ENCODE data around the gene TAS1R3. TPM values are rescaled to one million over a fixed set of nuclear protein-coding genes. Genes with fewer than 3 reads are reported as not detected.
"Not testable (repeated sequence)": the region's sequence is repeated elsewhere in the genome, so short reads cannot be mapped to it uniquely, and the experiment has no call there.

The TAS1R3 gene
- total RNA-seq, 1 experiment from 2014 or later, result 1.6 TPM

DNA sequence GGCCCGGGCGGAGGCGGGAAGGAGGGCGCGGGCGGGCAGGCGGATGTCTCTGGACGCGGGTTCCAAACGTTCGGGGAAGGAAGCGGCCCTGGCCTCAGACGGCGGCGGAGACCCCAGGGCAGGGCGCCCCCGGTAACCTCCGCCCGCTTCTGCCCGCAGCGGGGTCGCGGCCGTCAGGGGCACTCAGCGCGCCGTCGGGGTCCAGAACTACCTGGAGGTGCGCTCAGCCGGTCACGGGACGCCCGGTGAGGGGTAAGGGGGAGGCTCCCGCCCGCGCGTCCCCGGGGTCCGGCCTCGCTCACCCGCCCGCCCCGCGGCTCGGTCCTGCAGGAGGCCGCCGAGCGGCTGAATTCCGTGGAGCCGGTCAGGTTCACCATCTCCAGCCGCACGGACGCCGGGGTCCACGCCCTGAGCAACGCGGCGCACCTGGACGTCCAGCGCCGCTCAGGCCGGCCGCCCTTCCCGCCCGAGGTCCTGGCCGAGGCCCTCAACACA, 22.3 kb upstream of the TAS1R3 start:
- no peak for DNase-seq (ENCODE audit: low spot score)

DNA sequence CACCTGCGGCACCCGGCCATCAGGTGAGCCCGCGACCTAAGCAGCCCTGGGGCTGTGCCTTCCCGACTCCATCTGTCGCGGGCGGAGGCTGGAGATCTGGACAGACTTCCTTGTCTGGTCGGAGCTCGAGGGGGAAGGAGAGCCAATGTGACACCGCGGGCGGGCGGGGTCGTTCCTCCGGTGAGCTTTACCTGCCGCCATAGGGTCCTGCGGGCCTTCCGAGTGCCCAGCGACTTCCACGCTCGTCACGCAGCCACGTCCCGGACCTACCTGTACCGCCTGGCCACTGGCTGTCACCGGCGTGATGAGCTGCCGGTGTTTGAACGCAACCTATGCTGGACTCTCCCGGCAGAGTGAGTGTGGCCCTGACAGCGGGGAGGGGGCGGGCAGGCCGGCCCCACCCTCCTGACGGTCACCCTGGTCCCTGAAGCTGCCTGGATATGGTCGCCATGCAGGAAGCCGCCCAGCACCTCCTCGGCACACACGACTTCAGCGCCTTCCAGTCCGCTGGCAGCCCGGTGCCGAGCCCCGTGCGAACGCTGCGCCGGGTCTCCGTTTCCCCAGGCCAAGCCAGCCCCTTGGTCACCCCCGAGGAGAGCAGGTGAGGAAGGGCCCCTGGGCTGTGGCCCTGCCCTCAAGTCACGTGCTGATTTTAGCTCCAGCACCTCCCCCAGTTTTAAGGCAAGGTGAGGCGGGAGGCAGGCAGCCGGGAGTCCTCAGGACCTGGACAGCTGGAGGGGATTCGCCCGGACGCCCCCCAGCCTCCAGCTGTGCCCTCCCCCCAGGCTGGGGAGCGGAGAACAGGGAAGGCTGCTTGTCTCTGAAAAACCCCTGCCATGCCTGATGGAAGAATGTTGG, 21.6 kb upstream of the TAS1R3 start:
- peak; percentile 59 for DNase-seq (ENCODE audit: low spot score)

DNA sequence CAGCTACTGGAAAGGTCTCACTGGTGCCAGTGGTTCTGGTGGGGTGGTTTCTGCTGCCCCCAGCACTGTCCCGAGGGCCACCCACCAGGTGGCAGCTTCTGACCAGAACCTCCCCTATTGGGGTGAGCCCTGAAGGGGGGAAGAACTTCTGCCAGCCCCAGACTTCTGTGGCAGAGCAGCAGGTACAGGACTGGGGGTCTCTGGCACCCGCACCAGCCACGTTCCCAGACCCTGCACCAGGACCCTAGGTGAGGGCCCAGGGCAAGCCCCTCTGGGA, 21.0 kb upstream of the TAS1R3 start:
- DNase-seq (ENCODE audit: low spot score), result no peak

DNA sequence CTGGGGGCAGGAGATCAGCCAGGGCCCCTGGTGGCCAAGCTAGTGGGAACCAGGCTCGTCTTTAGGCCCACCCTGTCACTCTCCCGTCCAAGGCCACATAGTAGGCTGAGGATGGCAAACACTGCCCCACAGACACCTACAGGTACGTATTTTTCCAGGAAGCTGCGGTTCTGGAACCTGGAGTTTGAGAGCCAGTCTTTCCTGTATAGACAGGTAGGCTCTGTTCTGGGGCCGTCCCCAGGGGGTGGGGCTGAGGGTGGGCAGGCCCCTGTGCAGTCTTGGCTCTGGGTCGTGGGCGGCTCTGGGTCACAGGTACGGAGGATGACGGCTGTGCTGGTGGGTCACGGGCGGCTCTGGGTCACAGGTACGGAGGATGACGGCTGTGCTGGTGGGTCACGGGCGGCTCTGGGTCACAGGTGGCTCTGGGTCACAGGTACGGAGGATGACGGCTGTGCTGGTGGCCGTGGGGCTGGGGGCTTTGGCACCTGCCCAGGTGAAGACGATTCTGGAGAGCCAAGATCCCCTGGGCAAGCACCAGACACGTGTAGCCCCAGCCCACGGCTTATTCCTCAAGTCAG, 20.5 kb upstream of the TAS1R3 start:
- DNase-seq (ENCODE audit: low spot score), result peak; percentile 65

DNA sequence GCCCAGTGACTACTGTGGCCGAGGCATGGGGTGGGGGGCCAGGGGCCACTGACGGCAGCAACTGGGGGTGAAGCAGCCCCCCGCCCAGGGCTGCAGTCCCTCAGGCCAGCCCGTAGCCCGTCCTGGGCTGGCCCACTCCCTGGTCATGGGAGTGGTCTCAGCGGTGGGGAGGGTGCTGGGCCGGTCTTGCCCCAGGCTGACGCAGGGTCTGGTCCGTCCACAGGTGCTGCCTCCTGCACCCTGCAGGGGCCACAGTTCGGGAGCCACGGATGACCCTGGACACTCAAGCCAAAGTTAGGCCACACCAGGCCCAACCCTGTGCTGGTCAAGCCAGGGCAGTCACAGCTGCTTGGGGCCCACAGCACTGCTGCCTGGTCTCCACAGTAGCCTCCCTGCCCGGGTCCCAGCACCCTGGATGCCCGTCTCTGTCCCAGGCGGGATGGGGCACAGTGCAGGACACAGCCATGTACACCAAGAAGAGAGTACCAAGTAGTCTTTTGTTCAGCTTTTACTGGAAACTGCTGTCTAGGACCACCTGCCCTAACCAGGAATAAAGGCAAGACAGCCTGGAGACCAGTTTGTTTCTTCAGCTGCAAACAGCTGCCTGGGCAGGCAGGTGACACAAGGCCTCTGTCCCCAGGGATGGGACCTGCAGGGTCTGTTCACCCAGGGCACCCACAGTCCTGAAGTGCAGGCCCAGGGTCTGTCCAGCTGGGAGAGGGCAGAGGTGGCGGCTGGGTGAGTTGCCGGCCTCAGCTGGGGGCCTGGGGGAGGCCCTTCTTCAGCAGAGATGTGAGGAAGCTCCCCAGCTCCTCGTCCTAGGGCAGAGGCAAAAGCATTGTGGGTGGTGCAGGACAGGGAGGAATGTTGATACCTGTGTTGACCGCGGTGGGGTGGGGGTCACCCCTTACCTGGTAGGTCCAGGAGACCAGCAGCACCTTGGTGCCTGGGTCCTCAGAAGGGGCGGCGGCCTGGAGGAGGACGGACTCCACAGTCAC, 19.7 kb upstream of the TAS1R3 start:
- DNase-seq (ENCODE audit: low spot score), result no peak

DNA sequence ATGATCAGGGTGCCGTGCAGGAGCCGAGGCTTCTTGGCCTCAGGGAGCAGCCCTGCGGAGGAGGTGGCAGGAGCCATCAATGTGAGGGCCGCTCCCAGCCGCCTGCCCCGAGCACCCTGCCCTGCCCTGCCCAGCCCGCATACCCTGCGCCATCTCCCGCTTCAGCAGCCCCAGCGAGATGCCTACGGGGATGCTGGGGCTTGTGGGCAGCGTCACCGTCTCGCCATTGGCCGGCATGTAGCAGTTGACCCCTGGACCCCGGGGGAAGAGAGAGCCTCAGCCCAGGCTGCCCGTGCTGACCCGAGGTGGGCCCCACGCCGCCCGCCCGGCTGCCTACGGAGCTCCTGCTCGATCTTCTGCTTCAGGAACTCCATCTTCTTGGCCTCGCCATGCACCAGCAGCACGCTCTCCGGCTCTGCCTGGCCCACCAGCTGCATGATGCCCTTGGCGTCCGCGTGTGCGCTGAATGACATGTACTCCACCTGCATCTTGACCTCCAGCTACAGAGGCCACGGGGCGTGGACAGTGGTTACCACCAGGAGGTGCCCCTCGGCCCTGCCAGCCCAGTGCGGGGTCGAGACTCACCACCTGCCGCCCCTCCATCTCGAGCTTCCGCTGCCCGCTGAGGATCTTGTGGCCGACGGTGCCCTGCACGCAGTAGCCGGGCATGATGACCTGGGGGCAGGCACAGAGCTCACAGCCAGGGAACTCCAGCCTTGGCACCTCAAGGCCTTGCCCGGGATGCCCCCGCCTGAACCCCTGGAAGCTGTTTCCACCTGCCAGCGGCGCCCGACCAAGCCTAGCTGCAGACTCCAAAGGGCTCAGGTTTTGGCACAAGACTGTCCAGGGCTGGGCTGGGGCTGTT, 18.4 kb upstream of the TAS1R3 start:
- no peak for DNase-seq (ENCODE audit: low spot score)

DNA sequence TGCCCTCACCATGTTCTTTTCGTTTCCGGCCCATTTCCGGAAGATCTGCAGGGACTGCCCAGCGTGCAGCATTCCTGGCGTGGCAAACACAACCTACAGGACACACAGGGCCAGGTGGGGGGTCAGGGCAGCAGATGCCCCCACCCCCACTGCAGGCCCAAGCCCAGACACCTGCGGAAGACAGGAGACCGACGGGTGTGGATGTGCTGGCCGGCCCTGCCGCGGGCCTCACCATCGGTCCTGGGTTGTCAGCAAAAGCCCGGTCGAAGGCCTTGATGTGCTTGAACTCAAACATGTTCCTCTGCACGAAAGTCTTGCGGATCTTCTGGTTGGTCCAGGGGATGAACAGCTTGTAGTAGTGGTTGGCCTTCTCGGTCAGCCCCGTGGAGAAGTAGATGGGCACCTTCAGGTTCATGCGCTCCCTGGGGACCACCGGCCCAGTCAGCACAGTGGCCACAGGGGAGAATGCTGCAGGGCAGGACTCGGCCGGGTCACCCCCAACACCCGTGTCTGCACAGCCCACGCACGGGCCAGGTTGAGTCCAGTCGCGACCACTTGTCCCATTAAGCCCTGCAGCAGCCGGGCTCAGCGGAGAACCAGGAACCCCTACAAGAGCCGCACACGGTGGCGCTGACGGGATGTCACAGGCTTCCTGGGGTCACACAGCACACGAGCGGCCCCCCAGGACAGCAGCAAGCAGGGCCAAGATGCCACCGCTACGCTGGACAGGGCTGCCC, 17.4 kb upstream of the TAS1R3 start:
- no peak for DNase-seq (ENCODE audit: low spot score)

DNA sequence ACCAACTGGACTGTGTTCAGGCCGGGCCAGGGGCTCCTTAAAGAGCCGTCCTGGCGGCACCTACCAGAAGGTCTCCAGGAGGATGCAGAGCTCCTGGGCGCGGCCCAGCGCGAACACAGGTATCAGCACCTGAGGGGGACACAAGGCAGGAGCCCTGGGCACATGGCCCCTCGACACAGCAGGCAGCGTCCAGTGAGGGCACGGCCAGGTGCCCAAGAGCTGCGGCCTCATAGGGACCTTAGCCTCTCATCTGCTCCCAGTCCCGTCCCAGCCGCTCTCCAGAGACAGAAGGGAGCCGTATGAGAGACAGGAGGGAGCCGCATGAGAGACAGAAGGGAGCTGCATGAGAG, 16.9 kb upstream of the TAS1R3 start:
- no peak for DNase-seq (ENCODE audit: low spot score)

DNA sequence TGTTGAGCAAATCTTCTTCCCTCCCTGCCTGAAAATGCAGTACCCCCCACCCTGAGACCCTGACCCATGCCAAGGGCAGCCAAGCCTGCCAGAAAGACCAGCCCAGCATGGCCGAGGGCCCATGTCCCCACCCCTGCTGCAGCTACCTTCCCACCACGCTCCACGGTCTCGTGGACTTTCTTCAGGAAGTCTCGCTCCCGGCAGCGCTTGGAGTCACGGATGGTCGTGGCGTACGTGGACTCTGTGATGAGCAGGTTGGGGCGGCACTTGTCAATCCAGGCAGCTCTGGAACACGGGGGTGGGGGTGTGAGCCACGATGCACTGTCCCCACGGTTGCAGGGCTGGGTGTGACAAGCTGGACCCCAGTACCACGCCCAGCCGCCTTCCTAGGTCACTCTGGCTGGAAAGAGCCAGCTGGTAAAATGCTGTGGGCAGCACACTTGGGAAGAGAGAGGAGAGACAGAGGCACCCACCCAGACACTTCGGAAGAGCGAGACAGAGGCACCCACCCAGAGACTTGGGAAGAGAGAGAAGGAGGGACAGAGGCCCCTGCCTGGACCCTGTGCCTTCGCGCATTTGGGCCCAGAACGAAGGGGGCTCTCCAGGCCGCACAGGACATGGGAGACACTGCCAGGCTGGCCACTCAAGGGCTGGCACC, 16.3 kb upstream of the TAS1R3 start:
- DNase-seq (ENCODE audit: low spot score), result no peak

DNA sequence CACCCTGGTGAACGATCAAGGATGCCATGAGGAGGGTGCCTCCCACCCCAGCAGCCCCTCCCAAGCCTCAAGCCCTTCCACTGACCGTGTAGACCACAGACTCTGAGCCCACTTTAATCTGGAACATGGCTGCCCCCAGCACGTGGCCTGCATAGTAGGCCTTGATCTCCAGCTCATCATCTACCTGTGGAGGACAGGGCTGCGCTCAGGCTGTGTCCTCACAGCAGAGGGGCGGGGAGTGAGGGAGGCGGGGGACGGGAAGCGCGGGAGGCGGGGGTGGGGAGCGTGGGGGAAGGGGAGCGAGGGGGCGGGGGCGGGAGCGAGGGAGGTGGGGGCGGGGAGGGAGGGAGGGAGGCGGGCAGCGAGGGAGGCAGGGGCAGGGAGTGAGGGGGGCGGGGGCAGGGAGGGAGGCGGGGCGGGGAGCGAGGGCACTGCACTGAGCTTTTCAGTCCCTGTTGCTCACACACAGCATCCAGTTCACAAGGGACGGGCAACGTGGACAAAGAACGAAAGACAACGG, 15.6 kb upstream of the TAS1R3 start:
- no peak for DNase-seq (ENCODE audit: low spot score)

DNA sequence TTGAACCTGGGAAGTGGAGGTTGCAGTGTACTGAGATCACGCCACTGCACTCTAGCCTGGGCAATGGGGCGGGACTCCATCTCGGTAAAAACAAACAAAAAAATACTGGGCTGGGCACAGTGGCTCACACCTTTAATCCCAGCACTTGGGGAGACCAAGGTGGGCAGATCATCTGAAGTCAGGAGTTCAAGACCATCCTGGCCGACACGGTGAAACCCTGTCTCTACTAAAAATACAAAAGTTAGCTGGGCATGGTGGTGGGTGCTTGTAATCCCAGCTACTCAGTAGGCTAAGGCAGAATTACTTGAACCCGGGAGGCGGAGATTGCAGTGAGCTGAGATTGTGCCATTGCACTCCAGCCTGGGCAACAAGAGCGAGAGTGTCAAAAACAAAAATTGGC, 14.9 kb upstream of the TAS1R3 start:
- not testable (repeated sequence) for DNase-seq (ENCODE audit: low spot score)

DNA sequence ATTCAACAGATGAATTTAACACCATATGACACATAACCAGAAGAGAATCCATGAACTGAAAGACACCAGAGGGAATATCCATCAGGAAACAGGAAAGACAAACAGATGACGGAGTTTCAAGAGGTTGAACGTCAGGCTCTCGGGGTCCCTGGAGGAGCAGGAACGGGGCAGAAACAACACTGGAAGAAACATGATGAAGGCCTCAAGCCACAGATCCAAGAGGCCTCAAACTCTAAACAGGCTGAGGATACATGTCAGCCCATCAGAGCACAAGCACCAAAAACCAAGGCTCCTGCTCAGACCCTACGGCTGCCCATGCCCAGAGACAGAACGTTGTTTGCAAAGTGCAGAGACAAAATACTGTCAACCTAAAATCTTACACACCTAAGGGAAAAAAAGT, 13.7 kb upstream of the TAS1R3 start:
- DNase-seq (ENCODE audit: low spot score), result no peak

DNA sequence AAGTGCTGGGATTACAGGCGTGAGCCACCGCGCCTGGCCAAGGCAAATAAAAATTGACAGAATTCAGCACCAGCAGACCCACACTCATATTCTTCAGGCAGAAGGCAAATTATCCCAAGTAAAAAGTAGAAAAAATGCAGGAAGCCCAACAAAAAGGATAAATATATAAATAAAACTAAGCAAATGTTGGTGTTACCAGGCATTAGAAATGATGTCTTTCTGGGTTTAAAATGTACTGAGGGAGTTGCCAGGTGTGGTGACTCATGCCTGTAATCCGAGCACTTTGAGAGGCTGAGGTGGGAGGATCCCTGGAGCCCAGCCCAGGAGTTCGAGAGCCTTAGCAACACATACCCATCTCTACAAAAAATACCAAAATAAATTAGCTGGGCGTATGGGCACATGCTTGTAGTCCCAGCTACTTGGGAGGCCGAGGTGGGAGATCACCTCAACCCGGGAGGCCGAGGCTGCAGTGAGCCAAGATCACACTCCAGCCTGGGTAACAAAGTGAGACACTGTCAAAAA, 12.9 kb upstream of the TAS1R3 start:
- peak; percentile 83 for DNase-seq (ENCODE audit: low spot score)

DNA sequence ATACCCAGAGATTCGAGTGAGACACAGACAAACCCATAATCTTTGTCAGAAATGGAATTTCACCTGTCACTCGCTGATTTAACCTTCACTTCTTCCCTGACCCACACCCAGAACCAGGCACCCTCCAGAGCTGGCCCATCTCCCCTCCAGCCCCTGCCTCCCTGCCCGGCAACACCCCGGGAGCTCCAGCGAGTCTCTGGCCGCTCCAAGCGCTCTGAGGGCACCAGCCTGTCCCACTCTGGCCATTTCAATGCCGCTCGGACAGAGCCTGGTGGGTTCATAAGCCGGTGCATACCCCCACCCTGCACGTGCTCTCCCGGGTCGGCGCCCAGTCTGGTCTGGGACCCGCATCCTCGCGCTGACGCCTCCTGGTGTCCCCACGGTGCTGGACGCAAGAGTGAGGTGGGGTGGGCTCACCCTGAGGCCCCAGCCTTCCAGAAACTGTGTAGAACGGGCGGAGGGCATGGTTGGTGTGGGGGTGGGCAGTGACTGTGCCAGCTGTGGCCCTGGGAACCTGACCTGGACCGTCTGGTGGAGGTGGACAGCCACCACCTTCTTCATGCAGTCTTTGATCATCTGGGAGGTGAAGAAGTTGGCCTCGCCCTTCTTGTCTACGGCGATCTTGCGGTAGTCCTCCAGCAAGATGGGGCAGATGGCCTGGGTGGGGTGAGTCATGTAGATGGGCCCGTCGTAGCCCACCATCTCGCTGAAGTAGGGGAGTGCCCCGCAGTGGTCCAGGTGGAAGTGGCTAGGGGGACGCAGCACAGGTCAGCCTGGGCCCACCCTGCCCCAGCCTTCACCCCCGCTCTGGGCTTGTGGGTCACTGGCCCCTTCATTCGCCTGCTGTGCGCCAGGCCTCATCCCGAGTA, 12.1 kb upstream of the TAS1R3 start:
- no peak for DNase-seq (ENCODE audit: low spot score)

DNA sequence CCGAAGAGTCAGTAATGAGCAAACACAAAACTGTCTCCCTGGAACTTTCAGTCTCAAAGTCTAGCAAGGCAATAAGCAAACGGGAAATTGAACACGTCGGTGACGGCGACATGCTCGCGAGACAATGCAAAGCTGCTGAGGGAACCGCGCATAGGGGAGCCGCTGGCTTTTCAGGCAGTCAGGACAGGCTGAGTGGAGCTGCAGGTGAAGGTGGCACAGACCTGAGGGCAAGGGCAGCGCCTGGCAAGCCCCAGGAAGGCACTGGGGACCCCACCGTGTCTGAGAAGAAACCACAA, 11.5 kb upstream of the TAS1R3 start:
- no peak for DNase-seq (ENCODE audit: low spot score)

DNA sequence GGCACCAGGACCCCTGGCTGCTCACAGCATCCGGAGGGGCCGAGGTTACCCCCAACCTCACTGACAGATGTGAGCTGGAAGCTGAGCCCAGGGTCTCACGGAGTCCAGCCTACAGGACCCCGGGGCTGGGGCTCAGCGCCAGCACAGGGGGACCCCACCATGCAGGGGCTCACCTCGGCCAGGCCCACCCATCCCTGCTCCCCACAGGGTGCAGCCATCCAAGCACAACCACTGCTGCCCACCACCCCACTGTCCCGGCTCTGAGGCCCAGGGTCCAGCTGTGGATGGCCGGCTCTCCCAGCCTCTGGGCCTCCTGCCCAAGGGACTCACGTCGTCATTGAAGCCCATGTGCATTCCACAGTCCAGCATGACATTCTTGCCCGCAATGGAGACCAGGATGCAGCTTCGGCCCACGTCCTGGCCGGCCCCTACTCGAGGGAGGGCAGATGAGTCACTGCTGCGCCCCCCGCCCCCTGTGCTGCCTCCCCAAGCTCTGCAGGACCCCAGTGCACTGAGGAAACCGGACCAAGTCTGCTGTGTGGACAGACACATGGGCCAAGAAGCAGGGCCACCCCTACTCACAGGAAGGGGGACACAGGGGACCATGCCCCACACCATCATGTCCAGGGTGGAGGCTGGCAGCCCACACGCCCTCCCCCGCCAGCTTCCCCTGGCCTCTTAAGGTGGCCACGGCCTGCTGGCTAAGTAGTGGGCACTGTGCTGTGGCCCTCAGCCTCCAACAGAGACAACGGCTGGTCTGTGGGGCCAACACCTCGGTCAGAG, 10.2 kb upstream of the TAS1R3 start:
- DNase-seq (ENCODE audit: low spot score), result no peak

DNA sequence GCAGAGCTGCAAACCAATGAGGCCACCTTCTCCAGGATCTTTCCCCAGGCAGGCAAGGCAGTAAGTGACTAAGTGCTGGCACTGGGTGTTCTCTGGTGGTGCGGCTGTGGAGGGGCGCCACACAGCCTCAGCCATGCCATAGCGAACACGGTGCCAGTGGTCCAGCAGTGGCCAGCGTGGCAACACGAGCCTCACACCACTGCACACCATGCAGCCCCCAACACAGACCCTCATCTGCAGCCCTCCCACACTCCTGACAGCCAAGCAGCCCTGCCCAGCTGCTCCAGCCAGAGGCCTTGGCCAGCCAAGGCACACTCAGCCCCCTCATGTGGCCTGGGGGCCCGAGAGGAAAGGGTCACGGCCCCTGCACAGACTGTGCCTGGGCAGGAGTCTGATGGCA, 9.6 kb upstream of the TAS1R3 start:
- no peak for DNase-seq (ENCODE audit: low spot score)

DNA sequence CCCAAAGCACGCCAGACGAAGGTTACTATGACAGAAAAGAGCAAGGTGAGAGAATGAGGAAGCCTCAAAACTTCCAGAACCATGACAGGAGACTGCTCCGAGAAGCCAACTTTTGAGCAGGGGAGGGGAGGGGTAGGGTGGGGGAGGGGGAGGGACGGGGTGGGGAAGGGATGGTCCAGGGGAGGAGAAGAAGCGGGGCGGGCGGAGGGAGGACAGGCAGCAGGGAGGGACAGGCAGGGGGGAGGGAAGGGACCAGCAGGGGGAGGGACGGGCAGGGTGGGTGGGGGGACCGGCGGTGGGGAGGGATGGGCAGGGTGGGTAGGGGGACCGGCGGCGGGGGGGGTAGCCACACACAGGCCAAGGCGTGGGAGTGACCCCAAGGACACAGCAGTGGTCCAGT, 8.7 kb upstream of the TAS1R3 start:
- no peak for DNase-seq (ENCODE audit: low spot score)
